B cell (primary cell): ENCODE data around the gene ZNF24.

Source experiments
- EZH2 ChIP-seq: IDR thresholded peaks from 2 replicates; pipeline ENCODE4 v1.6.1; 2012; ENCODE audit warnings: borderline replicate concordance, low read depth, mild to moderate bottlenecking, moderate library complexity, low read length; ENCODE audit not compliant: insufficient read depth, poor library complexity, severe bottlenecking
- TF ChIP-seq, protein P1 (sequence below): fragments of 200-600 bp; IDR thresholded peaks from one replicate; pipeline ENCODE4 v1.8.0; 2022; ENCODE audit warnings: antibody characterized with exemption, mild to moderate bottlenecking

DNA sequence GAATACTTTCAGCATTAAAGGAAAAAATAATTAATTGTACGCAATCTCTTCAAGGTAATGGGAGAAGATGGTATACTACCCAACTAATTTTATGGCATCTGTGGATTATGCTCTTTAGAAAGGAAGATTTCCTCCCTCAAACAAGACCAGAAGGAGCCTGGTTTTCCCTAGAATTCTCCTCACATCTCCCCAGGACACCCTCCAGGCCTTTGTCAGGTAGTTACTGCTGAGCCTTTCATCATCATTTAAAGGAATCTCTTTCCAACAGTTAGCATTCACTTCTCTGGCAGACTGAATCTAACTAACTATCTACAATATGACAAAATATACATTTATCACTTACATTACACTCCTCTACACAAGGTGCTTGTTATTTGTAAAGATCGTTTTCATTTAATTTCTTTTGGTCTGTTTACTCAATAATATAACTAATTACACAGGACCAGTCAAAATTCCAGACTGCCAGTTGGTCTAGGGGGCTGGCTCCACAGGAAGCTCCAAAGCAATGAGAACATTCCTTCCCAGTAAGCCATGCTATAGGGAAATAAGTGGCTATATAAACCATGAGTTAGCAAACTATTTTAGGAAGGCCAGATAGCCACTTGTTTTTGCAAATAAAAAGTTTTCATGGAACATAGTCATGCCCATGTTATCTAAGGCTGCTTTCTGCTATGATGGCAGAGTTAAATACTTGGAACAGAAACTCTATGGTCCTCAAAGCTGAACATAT, 19.1 kb downstream of the ZNF24 start:
- TF ChIP-seq, protein P1, sequence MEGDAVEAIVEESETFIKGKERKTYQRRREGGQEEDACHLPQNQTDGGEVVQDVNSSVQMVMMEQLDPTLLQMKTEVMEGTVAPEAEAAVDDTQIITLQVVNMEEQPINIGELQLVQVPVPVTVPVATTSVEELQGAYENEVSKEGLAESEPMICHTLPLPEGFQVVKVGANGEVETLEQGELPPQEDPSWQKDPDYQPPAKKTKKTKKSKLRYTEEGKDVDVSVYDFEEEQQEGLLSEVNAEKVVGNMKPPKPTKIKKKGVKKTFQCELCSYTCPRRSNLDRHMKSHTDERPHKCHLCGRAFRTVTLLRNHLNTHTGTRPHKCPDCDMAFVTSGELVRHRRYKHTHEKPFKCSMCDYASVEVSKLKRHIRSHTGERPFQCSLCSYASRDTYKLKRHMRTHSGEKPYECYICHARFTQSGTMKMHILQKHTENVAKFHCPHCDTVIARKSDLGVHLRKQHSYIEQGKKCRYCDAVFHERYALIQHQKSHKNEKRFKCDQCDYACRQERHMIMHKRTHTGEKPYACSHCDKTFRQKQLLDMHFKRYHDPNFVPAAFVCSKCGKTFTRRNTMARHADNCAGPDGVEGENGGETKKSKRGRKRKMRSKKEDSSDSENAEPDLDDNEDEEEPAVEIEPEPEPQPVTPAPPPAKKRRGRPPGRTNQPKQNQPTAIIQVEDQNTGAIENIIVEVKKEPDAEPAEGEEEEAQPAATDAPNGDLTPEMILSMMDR = no peak
- no peak for TF ChIP-seq EZH2
